WTC11 (cell line): ENCODE measurements around the gene OVCA2. TPM values are rescaled to one million over a fixed set of nuclear protein-coding genes. Genes with fewer than 3 reads are reported as not detected.

Source experiments
- ATAC-seq: fragments of 200-7000 bp; cut with Tn5 transposase; 2 replicates; pipeline ENCODE4 v1.10.0; 2021; ENCODE audit warnings: mild to moderate bottlenecking, moderate library complexity
- CTCF ChIA-PET: fragments of 300-600 bp; sonication (Branson Sonifier 250); formaldehyde crosslinking; loops from one replicate; lab custom pipeline; 2021; ENCODE audit warnings: antibody characterized with exemption; lab: Charles Lee
- POLR2A ChIA-PET: fragments of 350-600 bp; sonication (Branson Sonifier 250); formaldehyde crosslinking; loops from one replicate; lab custom pipeline; 2021; ENCODE audit warnings: antibody characterized with exemption; lab: Charles Lee
- DNase-seq: peaks from one replicate; pipeline ENCODE4 v3.0.0; 2021; ENCODE audit warnings: low spot score
- H3K27ac Mint-ChIP-seq: 2 replicates; pipeline ENCODE4 v1.8.0; 2021; ENCODE audit warnings: mixed read lengths
- H3K27me3 Mint-ChIP-seq: 2 replicates; pipeline ENCODE4 v1.8.0; 2021; ENCODE audit warnings: low read depth, mild to moderate bottlenecking, moderate library complexity, mixed read lengths
- H3K36me3 Mint-ChIP-seq: 2 replicates; pipeline ENCODE4 v1.8.0; 2021; ENCODE audit warnings: mixed read lengths
- H3K4me1 Mint-ChIP-seq: 2 replicates; pipeline ENCODE4 v1.8.0; 2022; ENCODE audit warnings: mixed read lengths
- H3K4me3 Mint-ChIP-seq: 2 replicates; pipeline ENCODE4 v1.8.0; 2021; ENCODE audit warnings: mild to moderate bottlenecking, moderate library complexity, mixed read lengths
- H3K9me3 Mint-ChIP-seq: 2 replicates; pipeline ENCODE4 v1.8.0; 2021; ENCODE audit warnings: mixed read lengths
- AFF4 ChIP-seq: sonication (generic); formaldehyde crosslinking; IDR thresholded peaks from 2 replicates; pipeline ENCODE4 v1.8.1; 2023; ENCODE audit warnings: mild to moderate bottlenecking, missing genetic modification reagents, borderline replicate concordance
- ATF1 ChIP-seq: sonication (generic); formaldehyde crosslinking; IDR thresholded peaks from 2 replicates; pipeline ENCODE4 v1.8.1; 2023; ENCODE audit warnings: mild to moderate bottlenecking, moderate library complexity, missing genetic modification reagents
- ATF3 ChIP-seq: sonication (generic); formaldehyde crosslinking; conservative IDR thresholded peaks from 2 replicates; pipeline ENCODE4 v1.8.1; 2022; ENCODE audit warnings: mild to moderate bottlenecking, missing genetic modification reagents
- CBFB ChIP-seq: sonication (generic); formaldehyde crosslinking; IDR thresholded peaks from 2 replicates; pipeline ENCODE4 v1.8.1; 2022; ENCODE audit warnings: mild to moderate bottlenecking, low read depth, missing genetic modification reagents
- CREM ChIP-seq: sonication (generic); formaldehyde crosslinking; IDR thresholded peaks from 2 replicates; pipeline ENCODE4 v1.8.1; 2022; ENCODE audit warnings: mild to moderate bottlenecking, missing genetic modification reagents, moderate library complexity
- CTCF ChIP-seq: fragments of 200-600 bp; IDR thresholded peaks from 2 replicates; pipeline ENCODE4 v1.8.0; 2022; ENCODE audit warnings: antibody characterized with exemption
- GTF2I ChIP-seq: fragments of 250-450 bp; sonication (Bioruptor Pico); conservative IDR thresholded peaks from 2 replicates; pipeline ENCODE4 v1.4.0; 2021; ENCODE audit warnings: mild to moderate bottlenecking
- HMGA2 ChIP-seq: fragments of 250-450 bp; sonication (Bioruptor Pico); IDR thresholded peaks from 2 replicates; pipeline ENCODE4 v1.4.0; 2021; ENCODE audit warnings: mild to moderate bottlenecking, moderate library complexity
- HMGXB4 ChIP-seq: sonication (generic); formaldehyde crosslinking; IDR thresholded peaks from 2 replicates; pipeline ENCODE4 v1.8.1; 2023; ENCODE audit warnings: mild to moderate bottlenecking, moderate library complexity, missing genetic modification reagents
- MXD4 ChIP-seq: fragments of 250-450 bp; sonication (Bioruptor Pico); IDR thresholded peaks from 2 replicates; pipeline ENCODE4 v1.8.0; 2021; ENCODE audit warnings: mild to moderate bottlenecking, moderate library complexity, borderline replicate concordance
- NFE2L1 ChIP-seq: sonication (generic); formaldehyde crosslinking; IDR thresholded peaks from 2 replicates; pipeline ENCODE4 v1.8.1; 2023; ENCODE audit warnings: missing genetic modification reagents
- NR2C2 ChIP-seq: sonication (generic); formaldehyde crosslinking; IDR thresholded peaks from 2 replicates; pipeline ENCODE4 v1.8.0; 2022; ENCODE audit warnings: mild to moderate bottlenecking, missing genetic modification reagents
- RELA ChIP-seq: sonication (generic); formaldehyde crosslinking; IDR thresholded peaks from 2 replicates; pipeline ENCODE4 v1.8.1; 2022; ENCODE audit warnings: missing genetic modification reagents, mild to moderate bottlenecking, borderline replicate concordance
- SMAD4 ChIP-seq: sonication (generic); formaldehyde crosslinking; IDR thresholded peaks from 2 replicates; pipeline ENCODE4 v1.8.0; 2022; ENCODE audit warnings: mild to moderate bottlenecking, missing genetic modification reagents
- ZMAT4 ChIP-seq: fragments of 250-450 bp; sonication (Bioruptor Pico); IDR thresholded peaks from 2 replicates; pipeline ENCODE4 v1.9.0; 2021; ENCODE audit warnings: mild to moderate bottlenecking
- ZNF121 ChIP-seq: sonication (generic); formaldehyde crosslinking; IDR thresholded peaks from 2 replicates; pipeline ENCODE4 v1.8.0; 2023; ENCODE audit warnings: missing genetic modification reagents
- ZNF219 ChIP-seq: sonication (generic); formaldehyde crosslinking; IDR thresholded peaks from 2 replicates; pipeline ENCODE4 v1.8.0; 2023; ENCODE audit warnings: missing genetic modification reagents, mild to moderate bottlenecking, borderline replicate concordance
- ZNF263 ChIP-seq: sonication (generic); formaldehyde crosslinking; IDR thresholded peaks from 2 replicates; pipeline ENCODE4 v1.8.1; 2022; ENCODE audit warnings: low read depth, mild to moderate bottlenecking, moderate library complexity, missing genetic modification reagents
- ZNF416 ChIP-seq: fragments of 250-450 bp; sonication (Bioruptor Pico); IDR thresholded peaks from 2 replicates; pipeline ENCODE4 v1.9.0; 2021; ENCODE audit warnings: mild to moderate bottlenecking, inconsistent platforms
- ZNF425 ChIP-seq: fragments of 250-450 bp; sonication (Bioruptor Pico); conservative IDR thresholded peaks from 2 replicates; pipeline ENCODE4 v1.9.0; 2021; ENCODE audit warnings: mild to moderate bottlenecking
- ZNF671 ChIP-seq: fragments of 250-450 bp; sonication (Bioruptor Pico); IDR thresholded peaks from 2 replicates; pipeline ENCODE4 v1.8.0; 2021; ENCODE audit warnings: mild to moderate bottlenecking
- total RNA-seq: library from RNA; stranded (reverse); gene quantifications from 3 replicates; pipeline ENCODE4 v1.2.3, GENCODE V29; 2021

Gene OVCA2
- total RNA-seq, 1 experiment from 2014 or later, result 23.5 TPM

DNA sequence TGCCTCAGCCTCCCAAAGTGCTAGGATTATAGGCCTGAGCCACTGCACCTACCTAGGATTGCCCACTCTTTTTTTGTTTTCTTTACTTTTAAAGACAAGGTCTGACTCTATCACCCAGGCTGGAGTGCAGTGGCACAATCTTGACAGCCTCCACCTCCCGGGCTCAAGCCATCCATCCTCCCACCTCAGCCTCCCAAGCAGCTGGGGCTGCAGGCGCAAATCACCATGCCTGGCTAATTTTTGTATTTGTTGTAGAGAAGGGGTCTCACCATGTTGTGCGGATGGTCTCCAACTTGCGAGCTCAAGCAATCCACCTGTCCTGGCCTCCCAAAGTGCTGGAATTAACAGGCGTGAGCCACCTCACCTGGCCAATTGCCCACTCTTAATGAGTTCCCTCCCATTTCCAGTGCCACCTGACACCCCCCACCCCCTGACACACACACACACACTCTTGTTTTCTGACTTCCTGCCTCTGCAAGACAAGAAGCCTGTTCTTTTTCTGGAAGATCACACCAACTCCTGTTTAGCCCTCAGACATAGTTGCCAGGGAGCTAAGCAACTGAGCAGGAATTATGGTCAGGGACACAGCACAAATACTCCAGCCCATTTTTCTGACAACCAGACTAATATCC is 2.6 kb downstream of the OVCA2 start (continued):
- TF ChIP-seq HMGXB4 (CRISPR knock-in tag), result no peak
- TF ChIP-seq ZNF425 (CRISPR knock-in tag), result no peak
- no peak for TF ChIP-seq ZMAT4 (CRISPR knock-in tag)
- TF ChIP-seq CREM (CRISPR knock-in tag), result no peak
- no peak for TF ChIP-seq NR2C2
- no peak for TF ChIP-seq NFE2L1
- no peak for TF ChIP-seq SMAD4 (CRISPR knock-in tag)
- TF ChIP-seq ATF3 (CRISPR knock-in tag), result no peak
- TF ChIP-seq HMGA2 (CRISPR knock-in tag), result no peak
- TF ChIP-seq MXD4 (CRISPR knock-in tag), result no peak
- TF ChIP-seq ZNF121, result no peak

- ChIA-PET CTCF (interaction anchor here (1.1 to 1.7 kb wide), 2 partner anchors 11 to 139 kb away, joined by 3 to 6 read pairs; no protein-coding TSS in a partner anchor), POLR2A (no interaction called here)
- TF ChIP-seq CBFB (CRISPR knock-in tag) (no peak), ZNF121 (peak; percentile 39; the same call in 1 of the 2 replicates), ZNF416 (CRISPR knock-in tag) (no peak), ZMAT4 (CRISPR knock-in tag) (no peak), ATF1 (no peak), ZNF671 (CRISPR knock-in tag) (no peak)
- Mint-ChIP-seq H3K4me1 (peaks cover 4% of the 10 kb centered on the region), H3K9me3 (no peaks in the 10 kb centered on the region), H3K36me3 (peaks cover 10% of the 10 kb centered on the region), H3K4me3 (no peak overlapping the region), H3K27me3 (peaks cover 53% of the 10 kb centered on the region), H3K27ac (no peak overlapping the region)
- DNase-seq, result no peak
- no peak for ATAC-seq
Observed at GRCh38 chr17:2047590-2047989, 5.8 kb downstream of the OVCA2 start.

DNA sequence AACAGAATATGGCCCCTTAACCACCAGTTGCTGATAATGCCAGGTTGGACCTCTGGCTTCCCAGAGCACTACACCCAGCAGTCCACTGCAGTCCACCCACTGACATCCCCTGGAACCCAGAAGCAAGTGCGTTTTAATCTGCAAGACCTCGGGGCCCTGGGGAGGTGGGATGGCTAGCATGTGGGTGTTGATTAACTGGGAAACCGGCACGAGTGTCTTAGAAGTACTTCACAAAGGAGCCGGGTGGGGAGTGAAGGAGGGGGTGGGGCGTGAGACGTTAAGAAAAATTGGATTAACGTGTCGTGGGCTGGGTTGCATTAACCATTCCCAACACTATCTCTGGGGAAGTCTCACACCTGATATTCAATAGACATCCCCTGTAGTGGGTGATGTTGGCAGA is 7.0 kb downstream of the OVCA2 start:
- Mint-ChIP-seq H3K36me3 (no peaks in the 10 kb centered on the region), H3K4me3 (peak overlapping the region; percentile 50), H3K27ac (no peak overlapping the region), H3K27me3 (peaks cover 64% of the 10 kb centered on the region), H3K4me1 (no peaks in the 10 kb centered on the region), H3K9me3 (no peaks in the 10 kb centered on the region)
- no peak for DNase-seq
- ChIA-PET CTCF (interaction anchor here (1.7 kb wide), 1 partner anchor 140 kb away, joined by 6 read pairs; no protein-coding TSS in a partner anchor), POLR2A (interaction anchor here (0.6 kb wide), 1 partner anchor 146 kb away, joined by 3 read pairs; no protein-coding TSS in a partner anchor)
- no peak for ATAC-seq
- TF ChIP-seq ATF1 (no peak), CTCF (no peak), ZNF219 (CRISPR knock-in tag) (no peak), RELA (CRISPR knock-in tag) (no peak), NR2C2 (no peak), AFF4 (no peak), ZNF263 (CRISPR knock-in tag) (no peak), GTF2I (CRISPR knock-in tag) (no peak)
